Dermis blood vessel endothelial cell (primary cell): ENCODE results near the gene IGSF11. TPM values are rescaled to one million over a fixed set of nuclear protein-coding genes. Genes with fewer than 3 reads are reported as not detected.

Source experiments
- DNase-seq: peaks from one replicate; pipeline ENCODE4 v3.0.0; 2010
- total RNA-seq: library from RNA; depleted of rRNA; stranded (reverse); fragments of >200 nt; gene quantifications from 2 replicates; pipeline ENCODE4 v1.2.3, GENCODE V29; 2014

The IGSF11 gene
- total RNA-seq, 1 donor from 2014 or later: not detected

DNA sequence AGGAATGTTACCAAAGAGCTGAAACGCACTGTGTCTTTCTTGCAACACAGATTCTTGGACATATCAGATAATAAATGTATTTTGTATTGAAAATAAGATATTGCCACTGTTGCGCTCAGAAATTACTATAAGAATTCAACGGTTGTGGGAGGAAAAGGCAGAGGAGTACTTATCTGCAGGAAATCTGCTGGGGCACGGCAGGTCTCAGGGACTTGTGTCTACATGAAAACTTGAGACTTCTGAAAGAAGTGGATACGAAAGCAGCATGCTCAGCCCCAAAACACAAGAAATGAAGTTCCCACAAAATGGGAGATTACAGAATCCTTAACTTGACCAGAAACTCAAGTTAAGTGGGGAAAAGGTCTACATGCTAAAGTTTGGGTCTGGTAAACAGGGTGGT lies 86.5 kb downstream of the IGSF11 start:
- DNase-seq: no peak

DNA sequence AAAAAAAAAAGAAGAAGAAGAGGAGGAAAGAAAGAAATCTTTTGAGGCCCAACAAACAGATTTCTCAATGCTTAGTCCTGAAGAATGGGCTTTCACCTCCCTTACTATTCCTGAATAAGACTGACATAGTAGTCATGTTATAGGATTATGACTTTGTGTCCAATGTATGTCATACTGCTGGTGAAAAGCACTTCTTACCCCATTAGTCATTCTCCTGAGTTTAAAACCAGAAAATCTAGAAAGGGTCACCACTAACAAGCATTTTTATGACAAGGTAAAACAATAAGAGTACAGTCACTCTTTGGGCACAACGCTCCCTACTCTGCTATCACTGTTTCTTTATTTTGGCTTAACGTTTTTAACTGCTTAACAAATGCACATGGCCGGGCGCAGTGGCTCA lies 88.2 kb downstream of the IGSF11 start:
- DNase-seq: no peak

DNA sequence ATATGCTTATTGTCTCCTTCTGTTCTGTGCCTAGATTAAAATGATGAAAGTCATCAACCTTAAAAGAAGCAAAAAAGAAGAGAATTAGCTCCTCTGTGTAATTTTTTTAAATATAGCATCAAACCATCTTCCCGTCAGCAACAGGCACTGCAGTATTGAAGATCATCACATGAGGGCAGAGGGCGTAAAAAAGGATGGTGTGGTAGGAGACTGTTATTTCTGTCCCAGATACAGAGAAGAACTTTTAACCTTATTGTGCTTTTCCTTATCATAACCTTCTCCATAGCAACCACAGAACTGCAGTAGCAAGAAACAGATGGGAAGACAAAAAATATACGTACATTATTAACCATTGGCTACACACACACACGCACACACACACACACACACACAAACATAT lies 88.8 kb downstream of the IGSF11 start:
- DNase-seq: no peak

DNA sequence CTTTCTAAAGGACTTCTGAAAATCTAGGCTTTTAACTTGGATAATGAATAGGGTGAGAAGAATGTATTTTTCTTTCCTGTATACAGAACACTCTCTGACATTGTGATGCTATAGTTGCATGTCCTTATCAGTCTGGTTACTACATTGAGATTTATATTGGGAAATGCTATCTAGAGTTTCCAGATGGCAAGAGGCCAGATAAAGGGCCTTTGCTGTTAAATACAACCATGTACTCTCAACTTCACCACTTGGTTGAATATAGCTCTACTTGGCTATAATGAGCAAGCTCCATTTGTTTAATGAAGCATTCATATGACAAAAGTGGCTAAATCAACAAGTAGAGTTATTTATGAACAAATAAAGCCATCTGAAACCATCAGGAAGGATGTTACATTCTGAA lies 91.0 kb downstream of the IGSF11 start:
- no peak for DNase-seq

DNA sequence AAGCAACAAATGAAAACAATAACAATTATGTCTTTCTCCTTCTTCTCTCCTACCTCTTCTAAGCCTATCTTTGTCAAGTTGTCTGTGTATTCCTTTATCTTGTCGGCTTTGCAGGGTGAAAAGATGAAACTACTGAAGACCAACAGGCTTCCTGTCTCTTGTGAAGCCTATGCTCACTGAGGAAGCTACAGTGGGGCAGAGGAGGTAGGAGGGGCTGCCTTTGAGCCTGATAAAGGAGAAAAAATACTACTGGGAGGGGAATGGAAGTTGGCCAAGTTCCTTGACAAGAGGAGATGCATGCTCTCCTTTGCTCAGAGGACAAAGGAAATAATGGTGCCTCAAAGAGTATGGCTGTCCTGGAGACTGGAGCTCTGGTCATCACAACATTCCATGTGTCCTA lies 92.0 kb downstream of the IGSF11 start:
- no peak for DNase-seq

DNA sequence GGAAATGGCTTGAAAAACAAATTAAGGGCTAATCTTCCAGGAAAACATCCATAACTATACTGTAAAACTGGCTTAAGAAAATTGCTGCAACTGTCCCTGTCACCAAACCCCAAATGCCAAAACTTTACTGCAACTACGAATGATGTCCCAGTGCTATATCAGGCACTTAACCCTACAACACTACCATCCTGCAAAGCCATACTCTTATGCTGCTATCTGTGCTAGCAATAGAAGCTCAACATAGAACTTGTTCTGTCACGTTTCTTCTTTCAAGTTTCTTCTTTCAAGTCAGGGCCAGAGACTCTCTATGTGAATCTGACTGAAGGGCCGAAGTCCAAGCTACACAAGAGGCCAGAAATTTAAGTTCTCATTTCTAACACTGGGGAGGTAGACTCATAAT lies 92.5 kb downstream of the IGSF11 start:
- DNase-seq: no peak

DNA sequence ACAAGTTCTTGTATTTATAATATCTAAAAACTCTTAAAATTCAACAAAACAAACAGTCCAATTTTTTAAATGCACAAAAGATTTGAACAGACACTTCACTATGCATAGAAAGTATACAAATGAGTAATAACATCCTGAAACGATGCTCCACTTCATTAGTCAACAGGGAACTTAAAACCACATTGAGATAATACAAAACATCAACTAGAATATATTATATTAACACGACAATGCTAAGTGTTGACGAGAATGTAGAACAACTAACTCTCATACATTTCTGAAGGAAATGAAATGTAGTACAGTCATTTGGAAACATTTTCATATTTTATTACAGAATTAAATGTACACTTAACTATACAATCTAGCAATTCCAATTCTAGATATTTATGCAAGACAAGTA lies 93.4 kb downstream of the IGSF11 start:
- DNase-seq: no peak

DNA sequence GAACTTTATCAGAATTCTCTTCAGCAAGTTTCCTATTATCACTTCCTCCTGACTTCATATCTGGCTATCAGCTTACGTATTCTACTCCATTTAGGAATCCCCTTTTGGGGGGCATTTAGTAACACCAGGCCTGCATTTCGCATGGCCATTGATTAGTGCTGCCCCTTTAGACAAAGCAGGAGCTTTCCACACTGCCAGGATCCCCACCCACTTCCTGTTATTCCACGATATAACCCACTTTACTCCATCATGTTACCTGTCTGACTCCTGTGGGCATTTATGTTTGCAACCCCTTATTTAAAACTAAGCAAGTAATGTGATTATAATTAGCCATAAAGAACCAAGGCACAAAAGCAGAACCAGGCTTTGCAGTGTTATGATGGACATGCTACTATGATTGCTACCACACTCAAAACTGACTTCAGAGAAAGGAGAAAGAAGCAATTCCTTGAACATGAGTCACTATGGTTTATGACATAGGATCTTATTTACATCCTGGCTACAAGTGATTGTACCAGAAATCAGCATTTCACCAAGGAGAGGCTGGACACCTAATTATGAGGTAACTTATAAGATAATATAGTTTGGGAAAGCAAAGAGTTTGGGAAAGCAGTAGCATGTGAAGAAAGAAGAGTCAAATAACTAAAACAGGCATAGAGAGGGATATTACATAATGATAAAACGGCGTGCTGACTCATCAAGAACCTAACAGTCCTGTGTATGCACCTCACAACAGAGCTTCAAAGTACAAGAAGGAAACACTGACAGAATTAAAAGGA lies 96.3 kb downstream of the IGSF11 start:
- DNase-seq: no peak

DNA sequence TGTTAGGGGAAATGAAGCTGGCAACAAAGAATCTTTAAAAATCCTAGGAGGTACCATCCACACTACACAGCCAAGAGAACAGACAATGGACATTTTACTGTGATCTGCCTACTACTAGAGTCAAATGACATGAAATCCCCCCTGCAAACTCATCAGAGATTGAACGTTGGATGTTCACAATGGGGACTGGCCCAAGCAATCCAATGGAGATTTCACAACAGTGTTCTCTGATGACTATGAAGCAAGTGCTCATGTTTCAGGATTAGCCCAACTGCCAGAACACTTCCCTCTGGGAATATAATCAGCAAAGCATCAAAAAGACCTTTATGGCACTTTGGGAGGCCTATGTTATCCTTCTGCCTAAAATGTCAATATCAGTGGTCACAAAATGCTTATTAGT lies 97.8 kb downstream of the IGSF11 start:
- no peak for DNase-seq

DNA sequence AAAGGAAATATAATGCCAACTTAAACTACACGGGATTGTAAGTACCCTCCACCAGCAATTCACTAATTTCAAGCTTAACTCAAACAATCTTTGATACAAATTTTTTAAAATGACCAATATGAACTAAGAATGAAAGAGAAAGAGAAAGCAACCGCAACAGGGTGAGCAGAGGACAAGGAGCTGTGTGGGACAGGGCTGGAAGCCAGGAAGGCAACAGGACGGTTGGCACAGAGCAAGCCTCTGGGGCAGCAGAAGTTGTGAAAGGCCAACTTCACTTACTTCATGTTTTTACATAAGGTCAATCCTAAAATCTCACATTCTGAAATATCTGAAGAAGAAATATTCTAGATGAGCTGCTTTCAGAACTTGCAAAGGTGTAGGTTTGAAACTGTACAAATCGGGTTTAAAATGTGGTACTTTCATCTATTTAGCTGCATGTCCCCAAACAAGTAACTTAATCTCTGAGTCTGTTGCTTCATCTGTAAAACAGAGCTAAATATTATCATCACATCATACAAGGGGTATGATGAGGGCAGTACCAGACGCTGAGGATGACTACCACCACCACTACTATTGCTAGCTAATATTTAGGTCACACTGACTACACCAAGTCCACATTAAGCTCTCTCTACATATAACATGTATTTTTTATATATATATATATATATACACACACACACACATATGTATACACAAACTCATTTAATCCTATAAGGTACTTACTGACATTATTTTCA lies 101.7 kb downstream of the IGSF11 start:
- no peak for DNase-seq

DNA sequence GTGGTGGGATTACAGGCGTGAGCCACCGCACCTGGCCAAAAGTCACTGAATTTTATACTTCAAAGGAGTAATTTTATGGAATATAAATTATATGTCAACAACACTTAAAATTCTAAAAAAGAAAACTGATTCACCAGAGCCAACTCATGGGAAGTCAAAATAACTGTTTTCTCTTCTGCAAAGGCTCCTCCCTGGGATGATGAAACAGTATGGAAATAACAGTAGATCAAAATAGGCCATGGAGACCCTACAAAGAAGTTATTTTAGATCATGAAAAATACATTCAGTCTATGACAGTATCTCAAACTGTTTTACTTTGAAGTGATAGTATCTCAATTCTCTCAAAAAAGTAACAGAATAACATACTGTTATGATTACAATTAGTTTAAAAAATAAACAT lies 102.7 kb downstream of the IGSF11 start:
- no peak for DNase-seq

DNA sequence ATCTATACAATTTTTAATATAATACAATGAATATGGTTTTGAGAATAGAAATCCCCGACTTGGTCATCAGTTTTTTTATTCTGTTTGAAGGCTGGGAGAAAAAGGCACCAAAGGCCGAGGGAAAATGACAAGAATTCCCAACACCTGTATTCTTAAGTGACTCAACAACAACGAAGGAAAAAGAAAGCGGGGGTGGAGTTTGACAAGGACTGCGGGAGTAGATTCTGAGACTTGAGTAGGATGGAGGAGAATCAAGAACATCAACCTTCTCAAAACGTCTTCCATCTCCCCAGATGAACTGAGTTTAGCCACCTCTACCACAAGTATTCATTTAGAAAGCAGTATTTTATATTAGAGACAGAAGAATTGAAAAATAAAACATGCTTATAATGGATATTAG lies 107.2 kb downstream of the IGSF11 start:
- DNase-seq: no peak

DNA sequence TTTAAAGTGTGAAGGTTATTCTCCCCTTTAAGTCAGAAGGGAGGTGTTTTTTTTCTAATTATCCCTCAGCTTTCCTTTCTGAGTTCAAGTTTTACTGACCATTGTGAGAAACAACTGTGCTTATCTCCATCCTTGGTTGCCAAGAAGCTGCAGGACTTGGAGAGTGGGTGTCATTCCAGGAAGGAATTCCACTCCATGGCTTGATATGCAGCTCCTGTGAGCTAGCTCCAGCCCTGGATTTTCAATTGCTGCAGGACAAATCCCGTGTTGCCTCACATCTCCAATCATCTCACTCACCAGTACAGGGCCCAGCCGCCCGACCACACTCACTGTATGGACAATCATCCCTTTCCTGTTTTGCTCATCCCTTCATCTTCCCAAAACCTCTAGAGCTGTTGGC lies 122.5 kb downstream of the IGSF11 start:
- DNase-seq: no peak

DNA sequence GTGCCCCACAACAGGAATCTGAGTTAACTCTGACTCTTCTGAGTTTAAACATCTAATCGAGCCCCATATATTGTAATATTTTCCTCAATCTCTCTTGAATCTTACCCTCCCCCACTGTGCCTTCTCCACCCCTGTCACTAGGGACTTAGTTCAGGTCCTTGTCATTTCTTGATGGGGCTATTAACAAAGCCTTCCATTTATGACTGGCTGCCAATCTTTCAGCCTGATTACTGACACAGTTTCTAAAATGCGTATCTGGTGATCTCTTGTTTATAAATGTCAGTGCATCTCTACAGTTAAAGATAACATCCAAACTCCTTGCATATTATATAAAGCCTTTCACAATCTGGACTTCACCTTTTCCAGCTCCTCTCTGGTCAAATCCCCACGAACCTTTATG lies 124.3 kb downstream of the IGSF11 start:
- DNase-seq: no peak

DNA sequence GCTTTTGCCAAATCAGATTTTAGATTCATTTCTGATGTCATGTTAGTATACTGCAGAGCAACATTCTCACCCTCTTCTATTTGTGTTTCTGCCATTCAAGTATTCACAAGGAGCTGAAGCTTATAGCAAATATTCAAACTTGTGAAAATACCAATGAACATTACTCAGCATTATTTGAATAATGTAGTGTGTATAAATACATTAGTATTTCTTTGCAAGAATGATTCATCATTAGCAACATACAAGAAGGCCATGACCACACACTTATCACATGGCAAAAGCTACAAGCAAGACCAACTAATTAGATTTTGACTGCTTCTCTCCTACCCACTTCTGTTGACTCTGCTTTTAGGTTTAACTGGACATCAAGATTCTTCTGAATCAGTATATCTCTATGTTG lies 124.9 kb downstream of the IGSF11 start:
- no peak for DNase-seq

DNA sequence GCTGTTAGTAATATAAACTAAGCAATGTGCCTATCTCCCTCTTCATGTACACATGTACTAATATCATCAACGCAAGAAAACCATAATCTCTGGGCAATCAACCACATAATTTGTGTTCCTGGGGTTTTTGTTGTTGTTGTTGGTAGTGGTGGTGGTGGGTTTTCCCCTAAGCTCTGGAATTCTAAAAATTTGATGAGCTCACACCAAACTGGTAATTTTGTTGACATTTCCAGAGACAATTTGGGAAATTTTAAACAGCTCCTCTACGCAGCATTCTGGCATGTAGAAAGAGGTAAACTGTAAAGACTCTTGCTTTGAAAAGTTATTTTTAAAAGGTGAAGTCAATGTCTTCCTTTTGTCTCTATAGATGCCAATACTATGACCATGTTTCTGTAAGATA lies 126.7 kb downstream of the IGSF11 start:
- no peak for DNase-seq

DNA sequence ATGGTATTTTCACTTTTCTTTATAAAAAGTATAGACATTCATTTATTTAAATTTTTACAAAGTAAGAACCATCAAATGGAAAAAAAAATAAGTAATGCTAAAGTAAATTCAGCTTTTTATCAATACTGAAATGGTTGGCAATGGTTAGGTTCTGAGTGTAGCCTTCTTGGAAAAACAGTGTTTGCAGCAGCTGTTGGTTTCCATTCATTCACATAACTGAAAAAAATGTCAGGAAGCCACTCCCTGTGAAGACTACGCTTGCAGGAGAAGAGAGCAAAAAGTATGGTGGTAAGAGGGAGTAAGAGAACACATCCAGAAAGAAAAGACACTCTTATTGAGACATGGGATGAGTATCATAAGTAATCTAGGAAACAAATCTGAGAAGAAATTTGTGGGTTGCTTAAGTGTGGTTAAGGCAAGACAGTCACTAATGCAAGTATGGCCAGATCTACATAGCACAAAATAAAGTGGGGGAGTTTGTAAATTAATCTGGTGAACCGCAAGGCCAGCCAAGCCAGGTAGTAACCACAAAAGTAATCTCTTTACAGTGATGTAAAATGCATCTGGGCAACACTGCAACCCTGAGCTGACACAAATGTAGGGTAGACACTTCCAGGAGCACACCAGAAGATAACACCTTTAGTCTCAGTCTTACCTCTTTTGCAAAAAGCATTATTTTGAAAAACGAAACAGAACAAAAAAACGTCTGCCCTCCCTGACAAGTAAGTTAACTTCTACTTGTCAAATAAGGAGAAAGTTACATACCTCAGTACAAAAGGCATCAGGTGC lies 133.7 kb downstream of the IGSF11 start:
- no peak for DNase-seq

DNA sequence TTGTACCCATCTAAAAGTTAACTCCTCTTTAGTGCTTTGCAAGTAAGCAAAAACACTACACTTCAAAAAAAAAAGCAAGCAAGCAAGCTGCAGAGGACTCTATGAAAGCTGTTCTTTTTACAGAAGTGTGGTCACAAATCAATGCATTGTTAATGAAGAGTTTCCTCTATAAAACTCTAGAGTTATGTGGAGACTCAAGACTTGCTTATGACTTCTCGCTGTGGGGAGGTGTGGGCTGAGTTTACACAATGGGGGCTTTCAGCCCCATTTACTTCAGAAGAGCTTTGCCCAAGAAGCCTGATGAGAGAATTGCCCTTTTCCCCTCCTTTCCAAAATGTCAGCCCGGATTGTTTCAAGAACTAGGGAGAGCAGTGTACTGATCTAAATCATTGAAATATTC lies 144.4 kb downstream of the IGSF11 start:
- DNase-seq: no peak

DNA sequence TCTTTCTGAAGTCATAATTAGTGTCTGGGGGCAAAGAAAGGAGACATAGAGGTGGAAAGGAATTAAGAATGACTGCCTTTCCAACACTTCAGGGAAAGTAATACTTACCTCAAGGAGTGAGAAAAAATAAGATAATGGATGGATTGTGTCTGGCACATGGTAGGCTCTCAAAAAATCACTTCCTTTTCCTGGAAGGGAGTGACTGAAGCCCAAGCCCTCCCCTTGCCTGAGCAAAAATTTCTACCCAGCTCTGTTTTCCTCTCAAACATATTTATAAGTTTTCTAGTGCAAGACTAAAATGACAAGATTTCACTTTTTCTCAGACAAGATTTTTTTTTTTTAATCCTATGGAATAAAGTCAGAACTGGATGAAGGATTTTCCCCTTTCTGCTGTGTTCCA lies 145.0 kb downstream of the IGSF11 start:
- DNase-seq: no peak

DNA sequence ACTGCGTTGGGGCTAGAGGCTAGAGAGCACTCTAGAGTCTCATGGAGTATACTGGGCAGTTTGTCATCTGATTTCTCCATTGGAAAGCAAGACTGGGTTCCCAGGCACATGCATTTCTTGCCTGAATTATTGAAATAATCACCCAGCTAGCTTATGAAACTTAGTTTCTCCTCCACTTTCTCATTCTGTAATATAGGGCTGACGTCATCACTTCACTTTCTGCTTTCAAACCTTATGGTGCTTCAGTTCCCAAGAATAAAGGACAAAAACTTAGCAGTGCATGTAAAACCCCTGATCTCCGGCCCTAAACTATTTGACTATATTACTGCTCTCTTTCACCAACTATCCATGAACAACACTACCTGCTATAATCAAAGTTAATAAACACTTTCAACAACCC lies 147.9 kb downstream of the IGSF11 start:
- no peak for DNase-seq

DNA sequence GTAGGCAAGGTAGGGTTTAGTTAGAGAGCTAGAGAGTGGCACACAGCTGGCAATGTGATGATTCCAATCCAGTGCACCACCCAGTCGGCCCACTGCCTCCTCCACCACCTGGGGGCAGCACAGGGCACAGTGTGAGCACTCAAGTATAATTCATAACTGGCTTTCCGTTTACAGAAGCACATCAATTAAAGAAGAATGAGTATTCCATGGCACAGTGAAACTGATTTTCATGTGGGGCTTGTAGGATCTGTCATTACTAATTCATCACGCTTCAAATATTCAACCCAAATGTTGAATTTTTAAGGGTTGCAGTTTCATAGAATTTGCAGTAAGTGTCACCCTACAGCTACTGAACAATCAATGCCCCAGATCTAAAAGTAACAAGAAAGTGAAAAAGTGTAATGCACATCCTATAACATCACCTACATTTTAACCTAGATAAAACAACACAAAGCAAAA lies 149.9 kb downstream of the IGSF11 start:
- DNase-seq: peak; percentile 74

DNA sequence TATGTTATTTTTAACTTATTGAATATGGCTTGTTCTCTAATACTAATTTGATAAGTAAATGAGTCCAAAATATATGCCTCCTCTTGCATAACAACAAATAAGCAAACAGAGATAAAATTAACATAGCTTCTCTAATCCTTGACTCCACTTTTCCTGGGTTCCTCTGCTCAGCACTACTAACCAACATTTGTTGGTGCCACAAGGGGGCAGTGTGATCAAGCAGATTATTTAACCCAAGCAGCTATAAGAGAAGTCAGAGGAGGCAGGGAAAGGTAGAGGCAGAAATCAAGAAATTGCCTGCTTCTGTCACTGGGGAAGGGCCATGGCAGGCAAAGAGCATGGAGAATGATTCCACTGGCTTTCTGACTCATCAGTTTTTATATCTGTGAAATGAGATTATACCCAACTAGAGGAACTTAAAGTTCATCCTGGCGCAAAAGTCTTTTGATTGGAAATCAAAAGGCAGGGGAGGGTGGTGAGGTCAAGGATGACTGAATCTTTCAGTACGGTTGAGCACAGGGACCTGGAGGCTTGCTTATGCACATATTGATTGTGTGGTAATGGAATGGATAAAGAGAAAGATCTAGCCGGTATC lies 152.2 kb downstream of the IGSF11 start:
- DNase-seq: peak; percentile 78

DNA sequence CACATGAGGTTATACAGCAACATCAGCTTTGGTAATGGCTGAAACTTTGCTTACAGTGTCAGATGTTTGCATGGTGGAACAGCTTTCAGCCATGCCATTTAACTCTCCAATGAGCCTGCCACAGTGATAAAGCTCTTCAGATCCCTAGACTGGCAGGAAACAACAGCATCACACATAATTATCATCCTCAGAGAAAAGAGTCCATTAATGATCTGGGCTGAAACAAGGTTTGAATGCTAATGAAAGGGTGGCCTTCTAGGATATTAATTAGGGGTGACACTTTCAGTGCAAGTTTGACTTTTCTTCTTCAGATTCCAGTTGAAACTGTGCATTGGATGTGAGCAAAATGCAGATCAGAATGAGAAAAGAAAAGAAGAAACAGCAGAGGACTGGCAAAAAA lies 166.6 kb downstream of the IGSF11 start:
- no peak for DNase-seq
